Medulla oblongata (tissue), 1 donor: ENCODE results near the gene PPM1G.

Experiments
- DNase-seq: peaks from one replicate; pipeline ENCODE4 v3.0.0-alpha.2; 2015; ENCODE audit errors: extremely low spot score

Gene PPM1G

DNA sequence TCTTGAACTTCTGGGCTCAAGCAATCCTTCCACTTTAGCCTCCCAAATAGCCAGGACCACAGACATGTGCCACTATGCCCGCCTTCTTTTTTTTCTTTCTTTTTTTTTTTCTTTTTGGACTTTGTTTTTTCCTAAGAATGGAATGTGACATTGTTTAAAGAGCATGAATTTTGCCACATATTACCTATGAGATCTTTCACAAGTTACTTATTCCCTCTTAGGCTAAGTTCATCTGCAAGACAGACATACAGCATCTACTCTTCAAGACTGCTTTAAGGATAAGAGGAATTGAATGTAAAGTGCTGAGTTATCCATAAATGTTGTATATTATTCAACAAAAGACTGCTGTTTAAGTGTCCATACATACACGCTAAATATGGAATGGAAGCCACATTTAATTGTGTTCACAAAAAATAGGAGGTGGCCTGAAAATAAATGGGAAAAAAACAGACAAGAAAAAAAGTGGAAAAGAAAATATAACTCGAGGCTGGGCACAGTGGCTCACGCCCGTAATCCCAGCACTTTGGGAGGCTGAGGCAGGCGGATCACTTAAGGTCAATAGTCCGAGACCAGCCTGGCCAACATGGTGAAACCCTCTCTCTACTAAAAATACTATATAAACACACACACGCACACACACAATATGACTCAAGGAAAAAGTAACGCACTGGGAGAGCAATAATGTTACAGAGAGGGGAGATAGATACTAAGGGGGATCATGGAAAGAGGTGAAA lies 3.2 kb upstream of the PPM1G start:
- DNase-seq: no peak

DNA sequence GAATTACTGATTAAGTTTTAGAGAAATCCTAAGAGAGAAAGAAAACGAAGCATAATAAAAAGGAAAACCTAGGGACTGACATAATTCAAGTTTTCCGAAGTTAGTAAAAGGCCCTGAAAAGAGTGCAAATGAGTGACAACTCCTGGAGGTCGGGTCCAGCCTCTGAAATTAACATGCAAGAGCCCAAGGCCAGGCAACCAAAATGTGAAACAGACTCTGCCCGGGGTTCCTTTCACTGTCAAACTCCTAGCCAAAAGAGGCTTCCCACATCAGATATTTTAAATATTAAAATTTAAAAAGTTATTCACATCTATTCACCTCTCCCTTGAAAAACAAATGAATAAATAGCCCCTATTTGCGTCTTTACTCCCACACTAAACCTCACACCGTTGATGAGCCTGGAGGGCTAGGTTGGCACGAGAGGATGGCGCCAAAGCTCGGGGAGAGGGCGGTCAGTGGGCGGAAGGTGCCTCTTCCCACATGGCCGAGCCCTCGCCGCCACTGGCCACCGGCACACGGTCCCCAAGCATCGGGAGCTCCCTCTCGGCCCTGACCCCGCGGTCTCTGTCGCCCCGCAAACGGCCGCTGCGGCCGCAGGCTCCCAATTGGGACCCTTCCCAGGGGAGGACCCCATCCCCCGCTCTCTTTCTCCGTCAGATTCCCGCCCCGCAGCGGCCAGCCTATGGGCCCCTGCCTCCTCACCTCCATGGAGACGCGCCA lies 630 bp downstream of the PPM1G start:
- DNase-seq: peak; percentile 12

DNA sequence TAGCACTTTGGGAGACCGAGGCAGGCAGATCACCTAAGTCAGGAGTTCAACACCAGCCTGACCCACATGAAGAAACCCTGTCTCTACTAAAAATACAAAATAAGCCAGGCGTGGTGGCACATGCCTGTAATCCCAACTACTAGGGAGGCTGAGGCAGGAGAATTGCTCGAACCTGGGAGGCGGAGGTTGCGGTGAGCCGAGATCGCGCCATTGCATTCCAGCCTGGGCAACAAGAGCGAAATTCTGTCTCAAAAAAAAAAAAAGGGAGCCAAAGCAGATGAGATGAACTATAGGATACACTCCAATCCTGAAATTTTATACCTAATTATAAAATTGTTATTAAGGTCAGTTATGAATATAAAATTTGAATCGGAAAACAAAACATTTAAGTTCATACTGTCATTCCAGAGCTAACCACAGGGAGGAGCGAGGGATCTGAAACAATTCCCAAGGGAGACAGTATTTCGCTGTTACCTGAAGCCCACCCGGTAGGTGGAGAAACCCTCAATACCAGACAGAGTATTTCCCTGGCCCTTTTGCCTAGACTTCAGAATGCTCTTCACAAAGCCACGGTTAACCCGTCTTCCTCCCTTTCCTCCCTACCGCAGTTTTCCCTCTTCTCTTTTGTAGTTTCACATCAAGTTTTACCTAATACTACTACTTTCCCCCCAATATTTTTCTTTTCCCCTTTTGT lies 1.4 kb downstream of the PPM1G start:
- peak; percentile 23 for DNase-seq

DNA sequence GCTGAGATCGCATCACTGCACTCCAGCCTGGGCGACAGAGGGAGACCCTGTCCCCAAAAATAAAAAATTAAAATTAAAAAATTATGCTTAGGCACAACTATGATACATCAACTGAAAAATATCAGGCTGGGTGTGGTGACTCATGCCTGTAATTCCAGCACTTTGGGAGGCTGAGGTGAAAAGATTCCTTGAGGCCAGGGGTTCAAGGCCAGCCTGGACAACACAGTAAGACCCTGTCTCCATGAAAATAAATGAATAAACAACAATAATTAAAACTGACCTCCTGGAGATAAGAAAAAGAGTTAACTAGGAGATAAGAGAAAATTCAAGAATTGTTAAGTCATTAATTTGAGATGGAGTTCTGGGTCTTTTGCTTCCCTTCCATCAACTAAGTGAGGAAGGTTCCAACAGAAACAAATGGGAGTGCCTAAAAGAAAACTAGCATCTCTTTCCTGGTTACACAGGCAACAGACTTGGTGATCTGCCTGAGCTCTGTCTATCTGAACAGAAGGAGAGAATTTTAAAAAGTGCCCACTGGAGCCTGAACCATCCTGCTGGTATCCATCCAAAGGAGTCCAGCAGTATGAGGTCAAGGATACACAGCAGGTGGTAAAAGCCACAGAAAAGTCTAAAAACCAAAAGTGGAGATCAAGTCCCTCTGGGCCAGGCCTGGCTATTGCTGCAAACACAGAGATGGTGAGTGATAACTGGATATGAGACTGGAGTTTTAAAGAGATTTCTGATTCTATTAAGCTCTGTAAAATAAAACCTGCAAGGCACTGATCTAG lies 8.8 kb downstream of the PPM1G start:
- DNase-seq: no peak

DNA sequence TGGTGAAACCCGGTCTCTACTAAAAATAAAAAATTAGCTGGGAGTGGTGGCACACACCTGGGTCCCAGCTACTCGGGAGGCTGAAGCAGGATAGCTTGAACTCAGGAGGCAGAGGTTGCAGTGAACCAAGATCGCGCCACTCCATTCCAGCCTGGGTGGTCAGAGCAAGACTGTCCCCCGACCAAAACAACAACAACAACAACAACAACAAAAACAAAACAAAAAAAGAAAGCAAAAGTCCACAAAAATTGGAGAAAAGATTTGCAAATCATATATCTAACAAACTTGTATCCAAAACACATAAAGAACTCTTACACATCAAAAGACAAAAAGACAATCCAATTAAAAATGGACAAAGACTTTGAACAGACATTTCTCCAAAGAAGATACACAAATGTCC lies 10.4 kb downstream of the PPM1G start:
- no peak for DNase-seq

DNA sequence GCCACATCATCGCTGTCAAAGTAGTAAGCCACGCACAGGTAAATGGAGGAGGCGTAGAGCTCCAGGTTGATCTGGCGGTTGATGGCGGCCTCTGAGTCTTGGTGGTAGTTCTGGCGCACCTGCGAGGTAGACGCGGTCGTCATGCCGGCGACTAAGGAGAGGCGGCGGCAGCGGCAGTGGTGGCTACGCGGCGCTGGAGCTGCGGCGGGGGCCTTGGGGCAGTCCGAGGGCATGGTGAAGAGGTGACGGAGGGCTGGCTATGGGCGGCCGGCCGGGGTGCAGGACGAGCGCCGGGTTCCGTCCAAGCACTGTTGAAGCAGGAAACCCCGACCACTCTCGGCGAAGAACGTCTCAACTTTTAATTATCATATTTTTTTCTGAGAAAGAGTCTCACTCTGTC lies 16.2 kb downstream of the PPM1G start:
- no peak for DNase-seq

DNA sequence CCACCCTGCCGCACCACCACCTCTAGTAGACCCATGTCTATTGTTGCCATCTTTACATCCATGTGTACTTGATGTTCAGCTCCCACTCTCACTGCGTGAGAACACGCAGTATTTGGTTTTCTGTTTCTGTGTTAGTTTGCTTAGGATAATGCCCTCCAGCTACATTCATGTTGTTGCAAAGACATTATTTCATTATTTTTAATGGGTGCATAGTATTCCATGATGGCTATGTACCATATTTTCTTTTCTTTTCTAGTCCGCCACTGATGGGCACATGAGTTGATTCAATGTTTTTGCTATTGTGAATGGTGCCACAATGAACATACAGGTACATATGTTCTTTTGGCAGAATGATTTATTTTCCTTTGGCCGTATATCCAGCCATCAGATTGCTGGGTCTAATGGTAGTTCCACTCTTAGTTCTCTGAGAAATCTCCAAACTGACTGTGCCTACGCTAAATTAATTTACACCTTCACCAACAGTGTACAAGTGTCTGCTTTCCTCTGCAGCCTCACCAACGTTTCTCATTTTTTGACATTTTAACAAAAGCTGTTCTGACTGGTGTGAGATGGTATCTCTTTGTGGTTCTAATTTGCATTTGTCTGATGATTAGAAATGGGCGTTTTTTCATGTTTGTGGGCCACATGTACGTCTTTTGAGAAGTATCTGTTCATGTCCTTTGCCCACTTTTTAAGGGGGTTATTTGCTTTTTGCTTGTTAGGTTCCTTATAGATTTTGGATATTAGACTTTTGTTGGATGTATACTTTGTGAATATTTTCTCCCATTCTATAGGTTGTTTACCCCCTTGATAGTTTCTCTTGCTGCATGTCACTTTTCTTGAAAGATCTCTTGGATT lies 18.3 kb downstream of the PPM1G start:
- DNase-seq: no peak

DNA sequence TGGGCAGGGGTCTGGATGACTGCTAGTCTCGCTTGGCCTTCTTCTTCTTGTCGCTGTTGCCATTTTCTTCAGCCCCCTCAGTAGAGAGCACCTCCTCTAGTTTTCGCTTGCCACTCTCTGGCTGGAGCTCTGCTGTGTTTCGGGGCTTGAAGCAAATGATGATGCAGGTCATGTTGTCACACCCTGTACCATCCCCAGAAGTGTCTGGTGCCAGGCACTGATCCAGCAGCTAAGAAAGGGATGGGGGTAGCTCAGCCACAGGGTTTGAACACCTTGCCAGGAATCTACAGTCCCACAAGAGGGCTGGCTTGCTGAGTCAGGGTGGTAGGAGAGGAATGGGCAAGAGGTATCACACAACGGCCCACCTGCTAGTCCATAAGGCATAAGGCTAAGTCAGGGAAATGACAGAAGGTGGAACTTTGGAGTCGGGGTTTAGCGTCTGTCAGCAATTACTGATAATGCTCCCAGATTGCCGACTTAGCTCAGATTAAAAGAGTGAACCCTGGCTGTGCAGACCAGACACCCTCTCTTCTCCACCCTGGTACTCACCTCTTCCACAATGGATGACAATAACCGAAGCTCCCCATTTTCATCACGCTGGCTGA lies 27.7 kb downstream of the PPM1G start:
- DNase-seq: no peak

DNA sequence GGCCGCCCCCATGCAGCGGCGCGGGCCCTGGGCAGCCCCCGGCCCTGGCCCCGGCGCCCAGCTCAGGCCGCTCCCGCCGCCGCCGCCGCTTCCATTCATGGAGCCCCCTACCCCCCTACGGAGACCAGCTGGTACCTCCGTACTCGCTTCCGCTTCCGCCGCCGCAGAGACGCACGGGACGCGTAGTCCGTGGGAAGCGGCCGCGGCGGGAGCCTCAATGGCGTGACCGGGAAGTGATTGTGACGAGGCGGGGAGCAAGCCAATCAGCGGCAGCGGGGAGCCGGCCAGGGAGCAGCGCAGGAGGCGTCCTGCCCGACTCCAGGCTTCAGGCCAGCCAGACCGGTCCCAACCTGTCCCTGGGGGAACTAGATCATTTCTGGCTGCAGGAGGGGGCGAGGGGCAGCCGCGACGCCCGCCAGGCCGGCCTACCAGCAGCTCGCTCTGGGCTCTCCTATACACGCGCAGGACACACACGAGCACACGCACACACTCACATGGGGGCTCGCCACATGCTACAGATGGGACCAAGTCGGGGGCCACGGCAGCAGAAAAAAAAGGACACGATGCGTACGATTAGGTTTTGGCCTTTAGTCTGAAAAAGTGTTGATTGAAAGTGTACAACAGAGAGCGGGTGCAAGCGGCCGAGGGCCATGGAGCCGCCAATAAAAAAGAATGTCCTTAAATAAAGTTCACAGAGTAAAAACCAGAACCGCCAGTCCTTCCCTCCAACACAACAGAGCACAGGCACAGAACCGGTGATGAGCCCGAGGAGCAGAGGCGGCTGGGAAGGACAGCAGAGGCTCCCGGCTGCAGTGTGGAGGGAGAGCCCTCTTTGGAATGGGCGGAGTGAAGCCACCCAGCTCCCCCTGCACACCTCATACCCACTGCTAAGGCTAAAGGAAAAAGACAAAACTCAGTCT lies 28.5 kb downstream of the PPM1G start, which contains the start of gene ZNF513:
Gene ZNF513 (minus strand): TSS at position 109 of the 920 bp plus-strand sequence. CDS start 208 bp downstream, outside the sequence.
- DNase-seq: peak; percentile 98

DNA sequence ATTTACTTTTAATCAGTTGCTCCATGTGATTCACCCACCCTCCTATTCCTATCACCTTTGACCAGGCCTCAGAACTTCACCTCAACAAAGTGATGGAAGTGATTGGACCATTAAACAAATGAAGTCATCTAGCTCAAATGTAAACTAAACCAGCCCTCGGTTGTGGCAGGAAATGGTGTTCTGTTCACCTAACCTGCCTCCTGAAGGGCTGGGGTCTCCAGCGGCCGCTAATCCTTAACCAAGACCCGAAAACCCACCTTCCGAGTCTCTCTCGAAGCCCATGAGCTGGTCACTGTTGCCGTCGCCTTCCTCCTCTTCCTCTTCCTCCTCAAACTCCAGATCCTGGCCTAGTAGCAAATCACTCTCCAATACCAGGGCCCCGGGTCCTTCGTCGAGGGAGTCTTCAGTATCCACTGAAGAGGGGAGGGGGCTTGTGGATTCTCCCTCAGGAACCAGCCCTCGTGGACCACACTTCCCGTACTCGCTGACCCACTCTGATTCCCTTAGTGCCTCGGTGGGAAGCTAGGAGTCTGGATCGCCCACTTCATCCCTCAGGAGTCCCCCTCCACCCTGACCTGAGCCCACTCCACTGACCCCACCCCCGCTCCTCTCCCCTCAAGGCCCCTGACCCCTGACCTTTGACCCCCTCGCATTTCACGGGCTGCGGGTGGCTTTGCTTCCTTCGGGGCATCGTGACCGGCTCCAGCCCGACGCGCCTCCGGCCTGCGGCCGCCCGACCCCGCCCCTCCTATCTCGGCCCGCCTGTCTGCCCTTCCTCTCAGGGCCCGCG lies 29.4 kb downstream of the PPM1G start:
- peak; percentile 79 for DNase-seq

DNA sequence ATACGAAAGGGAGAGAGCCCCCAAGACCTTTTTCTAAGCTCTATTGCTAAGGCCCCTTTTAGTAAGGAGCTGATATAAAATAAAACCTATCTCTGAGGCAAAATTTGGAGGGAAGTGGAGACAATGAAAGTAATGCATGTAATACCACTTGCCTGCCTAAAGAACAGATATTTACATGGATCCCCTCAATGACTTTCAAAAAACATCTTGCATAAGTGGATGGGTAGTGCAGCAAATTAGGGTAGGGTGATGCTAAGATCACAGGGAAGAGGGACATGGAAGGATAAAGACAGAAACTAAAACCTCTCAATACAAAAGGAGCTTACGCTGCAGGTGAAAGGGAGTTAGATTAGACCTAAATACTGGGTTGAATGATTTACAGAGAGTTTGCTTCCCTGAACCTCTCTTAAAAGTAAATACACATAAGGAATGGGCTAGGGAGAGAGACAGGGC lies 30.0 kb downstream of the PPM1G start:
- no peak for DNase-seq

DNA sequence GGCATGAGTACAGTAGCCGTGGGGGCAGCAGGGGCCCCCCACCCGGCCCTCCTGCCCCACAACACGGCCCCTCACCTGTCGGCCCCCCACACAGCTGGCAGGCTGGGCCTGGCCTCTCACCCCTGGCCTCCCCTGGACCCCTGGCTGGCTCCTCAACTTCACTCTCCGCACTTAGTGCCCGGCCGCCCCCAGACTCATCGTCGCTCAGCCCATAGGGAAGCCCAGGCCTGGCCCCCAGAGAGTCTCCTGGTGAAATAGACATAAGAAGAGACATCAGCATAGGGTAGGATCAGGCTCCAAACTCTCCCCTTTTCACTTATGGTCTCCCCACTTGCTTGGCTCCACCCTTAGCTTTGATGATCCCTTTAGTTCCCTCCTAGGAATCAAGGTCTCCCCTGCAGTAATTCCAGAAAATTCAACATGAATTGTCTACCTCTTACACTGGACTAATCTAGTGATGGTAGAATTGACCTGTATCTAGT lies 30.5 kb downstream of the PPM1G start:
- DNase-seq: no peak

DNA sequence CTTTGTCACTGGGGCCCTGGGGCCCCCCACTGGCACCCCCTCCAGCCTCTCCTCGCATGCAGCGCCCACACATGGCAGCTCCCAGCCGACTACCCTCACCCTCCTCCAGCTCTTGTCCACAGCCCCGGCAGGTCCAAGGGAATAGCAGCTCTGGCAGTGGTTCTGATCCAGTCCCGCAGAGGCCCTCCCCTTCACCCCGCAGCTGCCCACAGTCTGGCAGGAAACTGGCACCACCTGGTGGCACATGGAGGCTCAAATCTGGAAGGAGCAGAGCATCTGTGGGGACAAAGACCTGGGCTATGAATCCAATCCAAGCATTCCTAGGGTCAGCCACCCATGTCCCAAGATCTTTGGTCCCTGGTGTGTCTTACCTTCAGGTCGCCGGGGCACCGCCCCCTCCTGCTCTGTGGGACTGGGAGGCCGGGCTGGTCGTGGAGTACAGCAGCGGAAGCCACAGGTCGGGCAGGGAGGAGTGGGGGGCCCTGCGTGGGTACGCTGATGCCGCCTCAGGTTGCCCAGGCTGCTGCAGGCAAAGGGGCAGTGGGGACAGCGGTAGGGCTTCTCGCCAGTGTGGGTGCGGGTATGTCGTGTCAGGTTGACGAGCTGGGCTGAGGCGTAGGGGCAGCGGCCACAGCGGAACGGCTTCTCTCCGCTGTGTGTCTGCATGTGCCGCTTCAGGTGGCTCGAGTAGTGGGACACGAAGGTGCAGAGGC lies 31.1 kb downstream of the PPM1G start:
- DNase-seq: no peak

DNA sequence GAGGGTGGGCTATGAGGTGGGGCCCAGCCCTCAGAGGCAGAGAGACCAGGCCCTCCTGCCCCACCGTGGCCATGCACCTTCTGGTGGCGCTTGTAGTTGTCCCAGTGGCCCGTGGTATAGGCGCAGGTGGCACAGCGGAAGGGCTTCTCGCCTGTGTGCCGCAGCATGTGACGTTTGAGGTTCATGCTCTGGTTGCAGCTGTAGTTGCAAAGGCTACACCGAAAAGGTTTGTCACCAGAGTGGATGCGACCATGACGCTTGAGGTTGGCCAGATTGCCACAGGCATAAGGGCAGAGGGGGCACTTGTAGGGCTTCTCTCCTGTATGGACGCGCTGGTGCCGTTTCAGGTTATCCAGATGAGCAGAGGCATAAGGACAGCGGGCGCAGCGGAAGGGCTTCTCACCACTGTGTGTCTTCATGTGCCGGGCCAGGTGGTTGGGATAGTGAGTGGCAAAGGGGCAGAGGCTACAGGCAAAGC lies 31.7 kb downstream of the PPM1G start:
- no peak for DNase-seq

DNA sequence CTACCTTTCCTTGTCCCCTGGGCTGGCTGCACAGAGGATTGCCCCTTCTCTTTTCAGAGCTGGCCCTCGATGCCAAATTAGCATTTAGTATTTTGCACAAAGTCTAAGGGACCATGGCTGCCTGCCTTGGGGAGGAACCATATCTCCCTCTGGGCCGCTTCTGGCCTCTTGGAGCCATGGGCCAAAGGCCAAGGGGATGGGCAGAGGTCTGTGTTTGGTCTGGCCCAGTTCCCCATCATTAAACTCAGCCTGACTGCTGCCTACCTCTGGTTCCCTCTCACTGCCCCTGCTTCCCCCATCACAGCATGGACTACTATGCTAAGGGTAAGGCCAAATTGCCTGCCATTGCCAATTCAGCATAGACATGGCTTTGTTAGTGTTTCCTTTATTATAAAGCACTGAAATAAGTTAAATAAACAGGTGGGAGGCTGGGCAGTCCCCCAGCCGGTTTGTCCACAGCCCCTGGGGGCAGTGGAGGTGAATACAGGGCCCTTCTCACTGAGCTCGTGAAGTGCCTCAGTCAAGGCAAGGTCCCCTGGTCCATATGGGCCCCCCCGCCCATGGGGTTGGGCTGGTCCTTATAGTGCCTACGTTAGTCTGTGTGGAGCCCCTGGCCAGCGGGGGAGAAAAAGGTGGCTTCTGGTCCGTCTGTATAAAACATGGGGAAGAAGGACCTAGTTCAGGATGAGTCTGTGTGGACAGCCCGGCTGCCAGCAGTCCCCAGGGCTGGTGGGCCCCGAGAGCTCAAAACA lies 32.3 kb downstream of the PPM1G start:
- no peak for DNase-seq

DNA sequence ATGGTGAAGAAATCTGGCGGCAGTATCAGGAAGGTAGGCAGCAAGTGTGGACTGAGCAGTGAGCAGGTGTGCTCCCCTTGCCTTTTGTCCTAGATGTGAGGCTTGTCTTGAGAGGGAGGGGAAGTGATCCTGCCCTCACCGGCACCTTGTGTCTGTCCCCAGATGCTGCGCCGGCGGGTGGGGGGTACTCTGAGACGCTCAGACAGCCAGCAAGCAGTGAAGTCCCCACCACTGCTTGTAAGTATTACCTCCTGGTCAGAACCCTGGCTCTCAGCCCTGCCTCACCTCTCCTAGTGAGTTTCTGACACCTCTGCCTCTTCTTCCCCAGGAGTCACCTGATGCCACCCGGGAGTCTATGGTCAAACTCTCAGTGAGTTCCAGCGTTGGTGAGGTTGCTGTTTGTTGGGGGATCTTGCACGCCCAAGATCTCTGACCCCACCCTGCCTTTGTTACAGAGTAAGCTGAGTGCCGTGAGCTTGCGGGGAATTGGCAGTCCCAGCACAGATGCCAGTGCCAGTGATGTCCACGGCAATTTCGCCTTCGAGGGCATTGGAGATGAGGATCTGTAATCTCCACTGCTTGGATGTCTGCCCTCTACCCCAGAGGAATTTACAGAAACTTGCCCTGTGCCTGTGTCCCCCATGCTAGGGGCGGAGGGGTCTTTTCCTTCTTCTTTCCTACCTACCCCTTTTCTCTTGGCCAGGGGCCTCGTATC lies 33.1 kb downstream of the PPM1G start:
- DNase-seq: no peak
